C1 segment of cervical spinal cord (tissue), 14 donors: ENCODE results near the gene FANCF.

Experiments used
- DNase-seq, 14 donors: peaks; one replicate each; lab custom pipeline; 2025; lab: John Stamatoyannopoulos, UW

FANCF gene

DNA sequence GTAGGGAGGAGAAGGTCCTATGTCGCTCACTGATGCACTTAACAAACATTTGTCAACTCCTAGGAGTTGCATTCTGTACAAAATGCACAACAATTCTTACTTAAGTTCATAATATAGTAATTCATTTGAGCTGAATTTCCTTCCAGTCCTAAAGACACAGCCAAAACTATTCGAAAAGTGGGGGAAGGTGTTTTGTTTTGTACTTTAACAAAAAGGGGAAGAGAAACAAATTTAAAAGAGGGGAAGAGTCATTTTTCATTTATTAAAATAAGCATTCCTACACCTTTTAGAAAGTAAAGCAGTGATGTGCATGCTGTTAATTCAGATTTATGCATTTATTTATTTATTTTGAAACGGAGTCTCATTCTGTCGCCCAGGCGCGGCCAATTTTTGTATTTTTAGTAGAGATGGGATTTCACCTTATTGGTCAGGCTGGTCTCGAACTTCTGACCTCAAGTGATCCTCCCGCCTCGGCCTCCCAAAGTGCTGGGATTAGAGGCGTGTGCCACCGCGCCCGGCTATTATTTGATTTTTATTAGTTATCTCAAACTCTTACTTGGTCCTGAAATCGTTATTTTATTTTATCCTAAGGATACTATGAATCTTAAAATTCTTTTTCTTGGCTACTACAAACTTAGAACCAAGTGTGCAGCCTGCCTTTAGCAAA is 1.1 kb upstream of the FANCF start:
- DNase-seq: no peak

GRCh38 chr11:22624742-22625447 is 728 bp downstream of the FANCF start:
- peak in 7 of 14 donors; percentile 61 to 80 (median 73) for DNase-seq

DNA sequence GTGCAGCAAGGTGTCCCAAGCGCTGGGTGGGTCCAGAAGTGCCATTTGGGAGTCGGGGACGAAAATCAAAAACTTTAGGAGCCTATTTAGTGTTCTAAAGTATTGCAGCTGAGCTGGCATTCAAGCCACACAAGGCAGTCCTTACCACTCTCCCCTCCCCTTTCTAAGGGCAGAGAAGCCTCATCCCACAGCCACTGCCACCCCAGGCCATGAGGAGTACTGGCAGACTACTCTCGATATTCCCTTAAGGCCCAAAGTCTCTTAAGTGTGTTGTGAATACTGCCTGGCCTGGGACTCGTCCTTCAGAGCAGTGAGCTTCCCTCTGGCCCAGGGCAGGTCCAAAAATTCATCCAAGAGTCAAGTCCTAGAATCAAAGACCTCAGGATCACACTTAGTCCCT is 7.8 kb downstream of the FANCF start:
- DNase-seq: no peak

DNA sequence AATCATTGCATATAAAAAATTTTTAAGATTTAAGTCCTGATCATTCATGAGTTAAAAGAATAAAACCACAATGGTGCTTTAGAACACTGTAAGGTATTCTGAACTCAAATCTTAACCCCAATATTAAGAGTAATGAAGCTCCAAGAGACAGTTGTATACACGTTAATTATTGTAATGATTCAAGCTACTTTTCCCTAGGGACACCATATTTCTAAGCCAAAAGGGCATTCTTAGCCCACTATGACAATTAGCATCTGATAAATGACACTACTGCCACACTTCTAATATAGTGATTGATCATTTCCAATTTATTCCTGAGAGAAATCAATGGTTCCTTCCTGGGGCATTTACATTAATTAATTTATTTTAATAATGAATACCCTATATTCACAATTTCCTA is 21.7 kb downstream of the FANCF start:
- no peak for DNase-seq

- no peak for DNase-seq
These were observed 23.1 kb downstream of the FANCF start for GRCh38 chr11:22602504-22602903.

DNA sequence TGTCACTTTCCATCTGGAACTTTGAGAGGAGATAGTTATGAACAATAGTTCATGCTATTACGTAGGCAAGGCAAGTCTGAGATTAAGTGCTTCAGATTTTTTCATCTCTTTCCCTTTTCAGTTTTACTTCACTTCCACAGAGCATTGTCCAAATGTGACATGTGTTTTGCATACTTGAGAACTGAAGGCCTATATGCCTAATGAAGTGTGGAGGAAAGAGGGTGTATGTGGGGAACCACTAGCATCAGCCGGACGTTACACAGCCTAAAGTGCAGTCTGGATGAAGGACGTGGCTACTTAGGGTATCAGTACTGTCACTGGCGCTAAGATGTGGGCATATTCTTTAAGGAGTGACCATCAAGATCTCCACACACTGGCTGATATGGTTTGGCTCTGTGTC is 26.2 kb downstream of the FANCF start:
- no peak for DNase-seq

DNA sequence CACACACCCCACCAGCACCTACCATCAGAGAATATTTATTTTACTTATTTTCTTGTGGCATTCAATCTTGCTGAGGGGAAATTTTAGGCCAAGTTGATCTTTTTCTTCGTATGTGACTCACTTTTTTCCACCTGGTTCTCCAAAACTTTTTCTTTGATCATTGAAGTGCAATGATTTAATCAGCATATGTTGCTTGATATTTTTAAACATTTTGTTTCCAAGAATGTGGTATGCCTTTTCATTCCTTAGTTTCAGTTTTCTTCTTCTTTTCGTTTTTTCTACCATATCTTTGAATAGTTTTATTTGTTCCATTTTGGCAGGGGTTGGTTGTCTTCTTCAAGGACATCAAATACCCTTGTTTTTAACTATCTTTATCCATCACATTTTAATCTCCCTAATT is 28.6 kb downstream of the FANCF start:
- no peak for DNase-seq

GRCh38 chr11:22584976-22585375 is 40.6 kb downstream of the FANCF start:
- DNase-seq: no peak

DNA sequence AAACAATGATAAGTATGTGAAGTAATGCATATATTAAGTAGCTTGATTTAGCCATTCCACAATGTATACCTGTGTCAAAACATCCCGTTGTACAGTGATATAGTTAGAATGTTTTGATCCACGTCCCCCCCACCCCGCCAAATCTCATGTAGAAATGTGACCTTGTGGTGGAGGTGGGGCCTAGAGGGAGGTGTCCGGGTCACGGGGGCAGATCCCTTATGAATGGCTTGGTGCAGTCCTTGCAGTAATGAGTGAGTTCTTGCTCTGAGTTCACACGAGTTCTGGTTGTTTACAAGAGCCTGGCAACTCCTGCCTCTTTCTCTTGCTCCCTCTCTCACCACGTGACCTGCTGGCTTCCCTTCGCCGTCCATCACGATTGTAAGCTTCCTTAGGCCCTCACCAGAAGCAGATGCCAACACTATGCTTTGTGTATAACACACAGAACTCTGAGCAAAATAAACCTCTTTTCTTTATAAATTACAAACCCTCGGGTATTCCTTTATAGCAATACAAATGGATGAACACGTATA is 41.6 kb downstream of the FANCF start:
- no peak for DNase-seq

DNA sequence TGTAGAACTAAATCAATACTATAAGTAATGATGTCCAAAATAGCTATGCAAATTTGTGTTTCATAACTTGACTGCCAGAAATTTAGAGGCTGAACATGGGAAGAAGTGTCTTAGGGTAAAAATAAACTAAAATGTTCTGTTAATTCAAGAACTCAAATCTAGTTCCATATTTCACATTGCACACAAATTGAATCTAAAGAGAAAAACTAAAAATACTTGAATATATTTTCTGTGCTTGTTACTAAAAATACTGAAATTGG is 43.5 kb downstream of the FANCF start:
- no peak for DNase-seq

GRCh38 chr11:22581354-22582150 is 44.1 kb downstream of the FANCF start:
- no peak for DNase-seq

GRCh38 chr11:22577854-22578253 is 47.8 kb downstream of the FANCF start:
- no peak for DNase-seq
